HEK293 (cell line): ENCODE results near the gene LYVE1.

Source experiments
- CTCF ChIA-PET: fragments of 350-600 bp; formaldehyde crosslinking; extraction: SDS; loops from one replicate; lab custom pipeline; 2021; ENCODE audit warnings: antibody characterized with exemption; lab: Yijun Ruan, JAX
- POLR2A ChIA-PET: fragments of 300-600 bp; formaldehyde crosslinking; extraction: SDS; loops from one replicate; lab custom pipeline; 2020; ENCODE audit warnings: antibody characterized with exemption, inconsistent platforms; lab: Yijun Ruan, JAX
- H3K27ac ChIP-seq: fragments of 200-500 bp; sonication (Bioruptor generic); 2 replicates; pipeline ENCODE4 v1.5.1; 2014; ENCODE audit warnings: low read depth, low read length, control low read depth, inconsistent platforms; ENCODE audit errors: extremely low read depth
- H3K36me3 ChIP-seq, 2 experiments: fragments of 200-500 bp in 1 of 2; sonication (Bioruptor generic) in 1 of 2; 1 replicate in 1 of 2; 2 replicates in 1 of 2; pipeline ENCODE4 v1.5.1; 2014 to 2017; ENCODE audit warnings: inconsistent platforms in 2 of 2, low read length in 2 of 2; ENCODE audit not compliant: control insufficient read depth in 2 of 2, insufficient read depth in 1 of 2
- H3K4me1 ChIP-seq: fragments of 200-500 bp; sonication (Bioruptor generic); 2 replicates; pipeline ENCODE4 v1.5.1; 2014; ENCODE audit warnings: mild to moderate bottlenecking, low read length, inconsistent platforms; ENCODE audit not compliant: control insufficient read depth, insufficient read depth
- H3K4me3 ChIP-seq: 2 replicates; pipeline ENCODE4 v1.5.1; 2011; ENCODE audit warnings: low read depth, mild to moderate bottlenecking, control low read depth, low read length, moderate library complexity
- H3K9me3 ChIP-seq: fragments of 200-500 bp; sonication (Bioruptor generic); 2 replicates; pipeline ENCODE4 v1.5.1; 2014; ENCODE audit warnings: low read depth, low read length, inconsistent platforms; ENCODE audit not compliant: control insufficient read depth, insufficient read depth
- KLF9 ChIP-seq: fragments of 450-650 bp; formaldehyde crosslinking; IDR thresholded peaks from 2 replicates; pipeline ENCODE4 v1.5.1; 2016; ENCODE audit warnings: missing biosample characterization, missing genetic modification characterization, low read depth
- OSR2 ChIP-seq: fragments of 450-650 bp; formaldehyde crosslinking; IDR thresholded peaks from 2 replicates; pipeline ENCODE4 v1.5.1; 2016; ENCODE audit warnings: missing biosample characterization, missing genetic modification characterization
- SCRT2 ChIP-seq: fragments of 450-650 bp; formaldehyde crosslinking; IDR thresholded peaks from 2 replicates; pipeline ENCODE4 v1.5.1; 2016; ENCODE audit warnings: missing biosample characterization, missing genetic modification characterization
- ZBTB10 ChIP-seq: fragments of 450-650 bp; formaldehyde crosslinking; IDR thresholded peaks from 2 replicates; pipeline ENCODE4 v1.5.1; 2016; ENCODE audit warnings: missing biosample characterization, missing genetic modification characterization
- ZBTB6 ChIP-seq: fragments of 450-650 bp; formaldehyde crosslinking; IDR thresholded peaks from 2 replicates; pipeline ENCODE4 v1.5.1; 2017; ENCODE audit warnings: missing biosample characterization, missing genetic modification characterization
- ZBTB8A ChIP-seq: fragments of 450-650 bp; formaldehyde crosslinking; IDR thresholded peaks from 2 replicates; pipeline ENCODE4 v1.5.1; 2016; ENCODE audit warnings: missing biosample characterization, missing genetic modification characterization
- ZNF114 ChIP-seq: fragments of 450-650 bp; formaldehyde crosslinking; IDR thresholded peaks from 2 replicates; pipeline ENCODE4 v1.5.0; 2017; ENCODE audit warnings: missing biosample characterization, missing genetic modification characterization
- ZNF146 ChIP-seq: fragments of 450-650 bp; formaldehyde crosslinking; IDR thresholded peaks from 2 replicates; pipeline ENCODE4 v1.5.1; 2016; ENCODE audit warnings: missing biosample characterization, missing genetic modification characterization
- ZNF16 ChIP-seq: fragments of 450-650 bp; formaldehyde crosslinking; IDR thresholded peaks from 2 replicates; pipeline ENCODE4 v1.5.1; 2016; ENCODE audit warnings: low read depth, missing biosample characterization, missing genetic modification characterization
- ZNF184 ChIP-seq: fragments of 450-650 bp; IDR thresholded peaks from 2 replicates; pipeline ENCODE4 v1.5.1; 2018; ENCODE audit warnings: missing biosample characterization, mild to moderate bottlenecking, missing genetic modification characterization
- ZNF292 ChIP-seq: fragments of 450-650 bp; formaldehyde crosslinking; IDR thresholded peaks from 2 replicates; pipeline ENCODE4 v1.5.1; 2016; ENCODE audit warnings: low read depth, missing biosample characterization, missing genetic modification characterization, borderline replicate concordance
- ZNF324 ChIP-seq: fragments of 450-650 bp; formaldehyde crosslinking; IDR thresholded peaks from 2 replicates; pipeline ENCODE4 v1.5.1; 2016; ENCODE audit warnings: missing biosample characterization, missing genetic modification characterization
- ZNF48 ChIP-seq: fragments of 450-650 bp; formaldehyde crosslinking; IDR thresholded peaks from 2 replicates; pipeline ENCODE4 v1.5.1; 2016; ENCODE audit warnings: missing biosample characterization, missing genetic modification characterization
- ZNF521 ChIP-seq: fragments of 450-650 bp; formaldehyde crosslinking; IDR thresholded peaks from 2 replicates; pipeline ENCODE4 v1.5.1; 2017; ENCODE audit warnings: missing biosample characterization, mild to moderate bottlenecking, missing genetic modification characterization
- ZNF544 ChIP-seq: fragments of 450-650 bp; formaldehyde crosslinking; IDR thresholded peaks from 2 replicates; pipeline ENCODE4 v1.5.0; 2017; ENCODE audit warnings: missing biosample characterization, missing genetic modification characterization
- ZNF558 ChIP-seq: fragments of 450-650 bp; formaldehyde crosslinking; IDR thresholded peaks from 2 replicates; pipeline ENCODE4 v1.5.1; 2016; ENCODE audit warnings: missing biosample characterization, missing genetic modification characterization
- ZNF561 ChIP-seq: fragments of 450-650 bp; IDR thresholded peaks from 2 replicates; pipeline ENCODE4 v1.5.1; 2018; ENCODE audit warnings: missing biosample characterization, missing genetic modification characterization, borderline replicate concordance
- ZNF596 ChIP-seq: fragments of 450-650 bp; IDR thresholded peaks from 2 replicates; pipeline ENCODE4 v1.5.0; 2018; ENCODE audit warnings: missing biosample characterization, mild to moderate bottlenecking, missing genetic modification characterization, moderate library complexity
- ZNF629 ChIP-seq: fragments of 450-650 bp; formaldehyde crosslinking; IDR thresholded peaks from 2 replicates; pipeline ENCODE4 v1.5.1; 2017; ENCODE audit warnings: missing biosample characterization, missing genetic modification characterization
- ZNF639 ChIP-seq: fragments of 450-650 bp; formaldehyde crosslinking; IDR thresholded peaks from 2 replicates; pipeline ENCODE4 v1.5.1; 2016; ENCODE audit warnings: missing biosample characterization, missing genetic modification characterization
- ZNF747 ChIP-seq: fragments of 450-650 bp; formaldehyde crosslinking; IDR thresholded peaks from 2 replicates; pipeline ENCODE4 v1.5.1; 2016; ENCODE audit warnings: missing biosample characterization, missing genetic modification characterization

The LYVE1 gene

DNA sequence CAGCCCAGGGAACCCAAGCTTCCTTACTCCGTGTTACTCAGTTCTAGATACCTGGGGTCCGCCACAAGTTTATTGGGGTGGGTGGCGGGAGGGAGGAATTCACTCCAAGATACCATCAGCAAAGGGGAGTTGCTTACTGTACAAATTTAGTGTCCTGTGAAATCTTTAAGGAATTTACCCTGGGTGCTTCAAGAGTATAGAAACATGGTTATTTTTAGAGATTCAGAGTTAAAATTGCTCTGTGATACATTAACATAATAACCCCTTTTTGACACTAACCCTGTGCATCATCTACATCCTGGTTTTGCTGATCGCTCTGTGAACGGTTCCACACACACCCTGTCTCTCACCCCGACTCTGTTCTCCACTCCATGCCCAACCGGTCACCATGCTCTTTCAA is 18.9 kb upstream of the LYVE1 start (continued):
- TF ChIP-seq ZBTB10, result no peak
- TF ChIP-seq ZNF596 (tag by site-specific recombination), result no peak
- TF ChIP-seq KLF9, result no peak
- no peak for TF ChIP-seq ZNF48 (tag by site-specific recombination)

- Histone ChIP-seq H3K27ac (no peak overlapping the region), H3K36me3 (no peaks in the 10 kb centered on the region), H3K4me3 (no peak overlapping the region), H3K4me1 (no peaks in the 10 kb centered on the region), H3K9me3 (no peaks in the 10 kb centered on the region)
- TF ChIP-seq ZNF639, result no peak
- TF ChIP-seq ZNF292 (tag by site-specific recombination), result no peak
- no peak for TF ChIP-seq ZNF629 (tag by site-specific recombination)
- TF ChIP-seq ZNF324 (tag by site-specific recombination), result no peak
- TF ChIP-seq ZNF114 (tag by site-specific recombination), result no peak
- no peak for TF ChIP-seq ZNF747
- TF ChIP-seq ZNF184 (tag by site-specific recombination), result no peak
- no peak for TF ChIP-seq SCRT2 (tag by site-specific recombination)
- no peak for TF ChIP-seq ZBTB6
- TF ChIP-seq ZNF558, result no peak
- no peak for TF ChIP-seq OSR2 (tag by site-specific recombination)
- no peak for TF ChIP-seq ZNF561 (tag by site-specific recombination)
- no peak for TF ChIP-seq ZBTB8A (tag by site-specific recombination)
- no peak for TF ChIP-seq ZNF146 (tag by site-specific recombination)
- TF ChIP-seq ZNF544, result no peak
- ChIA-PET CTCF (interaction anchor here (0.6 to 0.9 kb wide), 2 partner anchors 21 to 178 kb away, joined by 3 read pairs; no protein-coding TSS in a partner anchor), POLR2A (no interaction called here)
Measured at GRCh38 chr11:10584071-10584501, 15.6 kb upstream of the LYVE1 start.

DNA sequence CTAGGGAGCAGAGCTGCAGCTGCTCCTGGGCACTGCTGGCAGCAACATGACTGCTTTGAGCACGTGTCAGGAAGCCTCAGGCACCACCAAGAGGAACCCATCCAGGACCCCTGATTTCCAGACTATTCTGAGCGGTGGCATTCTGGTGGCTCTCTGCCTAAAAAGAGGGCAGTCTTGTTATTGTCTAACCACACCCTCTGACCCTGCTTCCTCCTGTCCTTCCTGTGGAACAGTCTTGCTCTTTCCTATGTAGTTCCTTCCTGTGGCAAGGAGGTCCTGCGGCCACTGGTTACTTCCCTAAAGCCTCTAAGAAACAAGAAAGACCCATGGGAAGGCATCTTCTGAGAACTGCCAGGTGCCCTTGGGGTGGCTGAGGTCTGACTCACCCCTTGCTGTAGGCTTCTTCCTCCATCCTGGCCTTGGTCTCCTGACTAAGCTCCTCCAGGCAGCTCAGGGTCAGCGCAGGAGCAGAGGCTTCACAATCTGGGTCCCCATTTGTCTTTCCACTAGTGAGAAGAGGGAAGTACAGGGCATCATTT is 13.1 kb upstream of the LYVE1 start:
- H3K4me1 ChIP-seq, result no peaks in the 10 kb centered on the region
- H3K4me3 ChIP-seq, result no peak overlapping the region
- no peaks in the 10 kb centered on the region for H3K9me3 ChIP-seq
- H3K27ac ChIP-seq, result no peak overlapping the region
- CTCF ChIA-PET, result no interaction called here
- no peak for TF ChIP-seq ZNF16 (tag by site-specific recombination)
- TF ChIP-seq ZNF521 (tag by site-specific recombination), result no peak
- TF ChIP-seq, all 188 proteins: peak for 0
- POLR2A ChIA-PET, result interaction anchor here (0.6 kb wide), 1 partner anchor 40 kb away, joined by 3 read pairs; the partner anchor contains the start of gene RNF141
- no peaks in the 10 kb centered on the region for H3K36me3 ChIP-seq
